ENCODE measurements around the gene LHFPL4. TPM values are rescaled to one million over a fixed set of nuclear protein-coding genes. Genes with fewer than 3 reads are reported as not detected.

LHFPL4 gene
- total RNA-seq, 1 donor from 2014 or later: under 0.01 TPM

DNA sequence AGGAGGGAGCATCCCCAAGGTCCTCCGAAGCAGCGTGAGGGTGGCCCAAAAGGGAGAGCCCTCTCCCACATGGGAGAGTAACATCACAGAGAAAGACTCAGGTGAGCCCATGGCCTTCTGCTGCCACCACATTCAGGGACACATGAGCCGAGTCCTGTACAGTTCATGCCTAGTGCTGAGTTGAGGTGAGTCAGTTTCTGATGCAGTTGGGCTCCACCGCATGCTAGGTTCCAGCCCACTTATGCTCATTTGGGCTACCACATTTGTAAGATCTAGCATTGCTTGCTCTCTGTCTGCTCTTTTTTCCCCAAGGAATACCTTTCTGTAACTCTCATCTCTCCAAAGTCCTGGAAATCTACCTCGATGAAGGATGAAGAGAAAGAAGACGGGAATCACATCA is 79.1 kb downstream of the LHFPL4 start:
- no peak for DNase-seq (ENCODE audit: low read depth in 2 of 2)

DNA sequence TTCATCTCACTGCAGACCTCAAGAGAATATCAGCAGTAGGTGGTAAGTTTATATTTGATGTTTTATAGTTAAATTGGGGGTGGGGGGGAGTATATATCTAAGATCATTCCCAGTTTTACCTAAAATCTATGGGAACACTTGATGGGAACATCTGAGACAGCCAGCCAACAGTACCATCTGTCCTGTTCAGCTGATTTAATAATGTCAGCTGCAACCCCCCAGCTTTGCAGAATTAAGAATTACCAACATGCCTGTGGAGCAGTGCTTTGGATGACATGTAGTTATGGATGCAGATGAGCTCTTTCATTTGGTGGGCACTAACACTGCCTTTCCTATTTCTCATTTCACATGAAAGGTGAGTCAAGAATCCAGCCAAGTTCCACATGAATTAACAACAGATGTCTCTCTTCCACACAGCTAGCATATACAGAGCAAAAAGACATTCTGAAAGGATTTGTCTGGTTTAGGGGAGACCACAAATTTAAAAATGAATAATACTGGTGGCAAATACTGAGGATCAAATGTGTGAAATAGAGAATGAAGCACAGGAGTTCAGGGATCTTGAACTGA is 80.0 kb downstream of the LHFPL4 start:
- DNase-seq (ENCODE audit: low read depth in 2 of 2): no peak

DNA sequence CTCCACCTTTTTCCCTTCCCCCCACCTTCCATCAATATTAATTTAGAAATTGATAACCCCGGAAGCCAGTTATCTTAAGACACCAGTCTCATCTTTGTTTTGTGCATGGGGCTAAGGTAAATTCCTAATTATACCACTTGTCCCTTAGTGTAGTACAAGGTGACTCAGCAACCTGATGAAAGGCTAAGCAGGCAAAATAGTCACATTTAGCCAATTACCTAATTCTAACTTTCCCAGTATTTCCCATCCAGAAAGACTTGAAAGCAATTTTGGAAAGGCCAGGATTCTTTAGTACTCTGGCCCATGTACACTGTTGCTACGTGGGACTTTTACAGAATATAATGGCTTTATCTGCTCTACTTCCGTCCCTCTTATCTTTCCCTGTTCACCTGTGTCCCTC is 83.6 kb downstream of the LHFPL4 start:
- no peak for DNase-seq (ENCODE audit: low read depth in 2 of 2)

DNA sequence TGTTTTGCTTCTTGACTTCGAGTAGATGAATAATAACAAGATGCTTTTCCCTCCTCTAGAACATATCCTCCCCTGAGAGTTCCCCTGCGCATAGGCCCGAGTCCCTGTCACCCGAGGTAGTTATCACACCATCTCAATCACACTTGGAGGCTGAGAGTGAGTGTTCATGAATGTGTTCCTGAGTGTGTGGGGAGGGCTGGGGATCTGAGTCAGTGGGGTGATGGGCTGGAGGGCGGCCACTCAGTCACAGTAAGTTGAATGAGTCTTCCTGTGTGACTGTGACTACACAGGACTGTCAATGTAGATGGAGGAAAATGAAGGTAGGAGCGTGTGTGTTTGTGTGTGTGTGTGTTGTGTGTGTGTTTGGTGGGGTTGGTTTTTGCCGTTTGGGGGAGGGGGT is 85.2 kb downstream of the LHFPL4 start:
- no peak for DNase-seq (ENCODE audit: low read depth in 2 of 2)

DNA sequence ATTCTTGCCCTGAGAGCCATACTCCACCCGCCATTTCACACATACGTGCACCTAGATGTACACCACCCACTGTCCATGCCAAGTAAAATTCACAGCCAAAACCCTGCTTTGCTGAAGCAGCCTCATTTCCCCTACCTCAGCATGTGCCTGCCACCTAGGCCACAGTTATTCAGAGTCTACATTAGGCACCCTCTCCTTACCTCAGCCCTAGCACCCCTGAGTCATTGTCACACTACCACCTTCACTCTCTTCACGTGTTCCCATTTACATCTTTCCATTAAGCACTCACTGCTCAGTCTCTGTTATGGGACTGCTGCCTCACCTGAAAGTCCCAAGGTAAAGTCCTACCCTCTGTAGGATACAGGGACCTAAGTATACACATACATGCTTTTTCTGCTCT is 86.2 kb downstream of the LHFPL4 start:
- no peak for DNase-seq (ENCODE audit: low read depth in 2 of 2)

DNA sequence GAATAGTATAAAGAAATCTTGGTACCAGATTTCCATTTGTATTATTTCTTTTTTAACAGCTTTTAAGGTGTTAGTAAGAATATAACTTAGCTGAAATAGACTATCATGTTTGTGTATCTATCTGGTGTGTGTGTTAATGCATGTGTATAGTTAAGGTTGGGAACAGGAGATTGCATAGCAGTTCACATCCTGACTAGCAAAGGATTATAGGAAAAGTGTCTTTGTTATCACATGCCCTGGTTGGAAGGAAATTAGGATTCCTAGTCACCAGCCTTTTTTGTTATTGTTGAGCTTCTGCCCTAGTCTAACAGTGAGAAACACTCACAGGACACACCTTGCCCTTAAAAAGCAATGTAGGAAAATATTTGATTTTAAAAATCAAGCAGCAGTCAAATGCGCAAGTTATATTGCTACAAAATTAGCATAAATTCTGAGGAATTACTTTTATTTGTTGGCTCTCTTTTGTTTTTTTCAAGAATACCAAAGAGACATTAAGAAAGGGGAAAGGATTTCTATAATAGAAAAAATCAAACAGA is 98.0 kb downstream of the LHFPL4 start:
- peak; percentile 74 to 76 for DNase-seq (ENCODE audit: low read depth in 2 of 2)

DNA sequence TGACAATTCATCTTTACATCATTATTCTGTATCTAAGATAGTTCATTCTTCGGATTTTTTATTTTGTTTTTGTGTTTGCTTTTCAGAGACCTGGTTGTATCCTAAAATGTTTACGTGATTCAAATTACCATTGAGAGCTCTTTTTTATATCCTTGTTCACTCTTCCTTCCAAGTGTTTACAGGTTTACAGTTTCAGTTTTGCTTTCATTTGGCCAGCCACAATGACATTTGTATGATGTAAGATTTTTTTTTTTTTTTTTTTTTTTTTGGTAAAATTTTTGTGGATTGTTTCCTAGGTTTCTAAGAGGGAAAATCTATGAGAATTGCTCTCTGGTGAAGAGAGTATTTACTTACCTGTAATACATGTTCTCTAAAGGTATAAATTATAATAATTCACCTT is 101.2 kb downstream of the LHFPL4 start:
- DNase-seq (ENCODE audit: low read depth in 2 of 2): no peak

DNA sequence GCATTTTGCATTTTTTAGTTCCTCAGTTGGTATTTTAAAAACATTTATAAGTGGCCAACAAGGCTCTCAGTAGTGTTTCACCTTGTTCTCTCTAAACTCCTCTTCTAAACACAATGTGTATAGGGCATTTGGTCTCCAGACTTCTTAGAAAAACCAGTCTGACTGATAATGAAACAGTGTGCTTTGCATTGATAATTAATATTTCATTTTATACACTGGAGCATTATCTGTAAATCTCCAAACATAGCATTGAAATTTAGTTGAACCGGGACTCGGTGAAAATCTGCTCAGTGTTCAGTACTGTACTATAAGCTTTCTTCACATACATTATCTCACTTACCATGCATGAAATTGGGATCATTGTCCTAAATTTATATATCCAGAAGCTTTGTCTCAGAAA is 102.6 kb downstream of the LHFPL4 start:
- no peak for DNase-seq (ENCODE audit: low read depth in 2 of 2)

DNA sequence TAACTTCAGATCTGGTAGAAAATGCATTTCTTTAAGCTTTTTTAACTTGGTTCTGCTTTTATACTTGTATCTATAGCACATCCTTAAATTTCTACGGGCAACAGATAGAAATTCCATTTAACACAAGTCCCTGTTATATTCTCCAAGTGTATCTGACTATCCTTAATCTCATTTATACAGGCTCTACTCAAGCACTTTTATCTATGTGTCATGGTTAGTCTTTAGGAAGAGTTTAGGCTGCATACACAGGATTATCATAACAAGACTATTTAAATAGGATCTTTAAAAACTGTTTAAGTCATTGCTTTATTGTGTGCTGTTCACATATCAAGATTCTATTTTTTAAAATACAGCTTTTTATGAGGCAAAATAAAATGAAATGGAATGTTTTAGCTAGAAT is 103.5 kb downstream of the LHFPL4 start:
- DNase-seq (ENCODE audit: low read depth in 2 of 2): no peak

DNA sequence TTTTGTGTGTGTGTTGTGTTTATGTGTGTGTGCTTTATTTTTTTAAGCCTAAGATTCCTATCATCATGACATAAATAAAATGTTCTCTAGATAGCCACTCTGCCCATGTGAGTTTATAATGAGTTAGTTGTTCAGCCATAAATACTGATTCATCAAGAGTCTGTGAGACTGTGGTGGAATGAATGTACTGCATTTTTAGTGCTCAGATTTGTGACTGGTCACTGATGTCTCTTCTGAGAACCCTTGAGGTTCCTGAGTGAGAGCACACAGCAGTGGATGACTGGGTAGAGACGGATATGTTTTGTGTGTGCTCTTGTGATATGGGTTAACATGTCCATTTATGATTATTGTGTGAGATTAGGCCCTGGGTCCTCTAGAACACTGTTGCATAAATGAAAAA is 105.0 kb downstream of the LHFPL4 start:
- DNase-seq (ENCODE audit: low read depth in 2 of 2): no peak

Other genes starting within 250 kb of the LHFPL4 start
- 18.6 and 19.0 TPM in 2 replicates for gene THUMPD3, start 190.8 kb downstream of the LHFPL4 start, total RNA-seq
- gene SETD5, start 156.2 kb downstream of the LHFPL4 start, total RNA-seq: 25.5 and 38.8 TPM in 2 replicates
- 57.0 and 62.8 TPM in 2 replicates for gene MTMR14, start 95.7 kb upstream of the LHFPL4 start, total RNA-seq
- not detected in 2 replicates for gene CPNE9, start 150.0 kb upstream of the LHFPL4 start, total RNA-seq
- gene BRPF1, start 177.9 kb upstream of the LHFPL4 start, total RNA-seq: 12.2 and 17.8 TPM in 2 replicates
- gene OGG1, start 196.1 kb upstream of the LHFPL4 start, total RNA-seq: 14.9 and 17.2 TPM in 2 replicates
- gene CAMK1, start 216.1 kb upstream of the LHFPL4 start, total RNA-seq: 24.7 and 33.1 TPM in 2 replicates
- 23.7 and 26.2 TPM in 2 replicates for gene TADA3, start 238.7 kb upstream of the LHFPL4 start, total RNA-seq
- 251 and 317 TPM in 2 replicates for gene ARPC4, start 239.3 kb upstream of the LHFPL4 start, total RNA-seq